ENCODE measurements around the gene DIPK1B.

- TF ChIP-seq, protein P1, sequence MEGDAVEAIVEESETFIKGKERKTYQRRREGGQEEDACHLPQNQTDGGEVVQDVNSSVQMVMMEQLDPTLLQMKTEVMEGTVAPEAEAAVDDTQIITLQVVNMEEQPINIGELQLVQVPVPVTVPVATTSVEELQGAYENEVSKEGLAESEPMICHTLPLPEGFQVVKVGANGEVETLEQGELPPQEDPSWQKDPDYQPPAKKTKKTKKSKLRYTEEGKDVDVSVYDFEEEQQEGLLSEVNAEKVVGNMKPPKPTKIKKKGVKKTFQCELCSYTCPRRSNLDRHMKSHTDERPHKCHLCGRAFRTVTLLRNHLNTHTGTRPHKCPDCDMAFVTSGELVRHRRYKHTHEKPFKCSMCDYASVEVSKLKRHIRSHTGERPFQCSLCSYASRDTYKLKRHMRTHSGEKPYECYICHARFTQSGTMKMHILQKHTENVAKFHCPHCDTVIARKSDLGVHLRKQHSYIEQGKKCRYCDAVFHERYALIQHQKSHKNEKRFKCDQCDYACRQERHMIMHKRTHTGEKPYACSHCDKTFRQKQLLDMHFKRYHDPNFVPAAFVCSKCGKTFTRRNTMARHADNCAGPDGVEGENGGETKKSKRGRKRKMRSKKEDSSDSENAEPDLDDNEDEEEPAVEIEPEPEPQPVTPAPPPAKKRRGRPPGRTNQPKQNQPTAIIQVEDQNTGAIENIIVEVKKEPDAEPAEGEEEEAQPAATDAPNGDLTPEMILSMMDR (IDR thresholded peaks at IDR 0.05; ENCODE audit: insufficient read depth, low read length) = no peak
- TF ChIP-seq, protein P2, sequence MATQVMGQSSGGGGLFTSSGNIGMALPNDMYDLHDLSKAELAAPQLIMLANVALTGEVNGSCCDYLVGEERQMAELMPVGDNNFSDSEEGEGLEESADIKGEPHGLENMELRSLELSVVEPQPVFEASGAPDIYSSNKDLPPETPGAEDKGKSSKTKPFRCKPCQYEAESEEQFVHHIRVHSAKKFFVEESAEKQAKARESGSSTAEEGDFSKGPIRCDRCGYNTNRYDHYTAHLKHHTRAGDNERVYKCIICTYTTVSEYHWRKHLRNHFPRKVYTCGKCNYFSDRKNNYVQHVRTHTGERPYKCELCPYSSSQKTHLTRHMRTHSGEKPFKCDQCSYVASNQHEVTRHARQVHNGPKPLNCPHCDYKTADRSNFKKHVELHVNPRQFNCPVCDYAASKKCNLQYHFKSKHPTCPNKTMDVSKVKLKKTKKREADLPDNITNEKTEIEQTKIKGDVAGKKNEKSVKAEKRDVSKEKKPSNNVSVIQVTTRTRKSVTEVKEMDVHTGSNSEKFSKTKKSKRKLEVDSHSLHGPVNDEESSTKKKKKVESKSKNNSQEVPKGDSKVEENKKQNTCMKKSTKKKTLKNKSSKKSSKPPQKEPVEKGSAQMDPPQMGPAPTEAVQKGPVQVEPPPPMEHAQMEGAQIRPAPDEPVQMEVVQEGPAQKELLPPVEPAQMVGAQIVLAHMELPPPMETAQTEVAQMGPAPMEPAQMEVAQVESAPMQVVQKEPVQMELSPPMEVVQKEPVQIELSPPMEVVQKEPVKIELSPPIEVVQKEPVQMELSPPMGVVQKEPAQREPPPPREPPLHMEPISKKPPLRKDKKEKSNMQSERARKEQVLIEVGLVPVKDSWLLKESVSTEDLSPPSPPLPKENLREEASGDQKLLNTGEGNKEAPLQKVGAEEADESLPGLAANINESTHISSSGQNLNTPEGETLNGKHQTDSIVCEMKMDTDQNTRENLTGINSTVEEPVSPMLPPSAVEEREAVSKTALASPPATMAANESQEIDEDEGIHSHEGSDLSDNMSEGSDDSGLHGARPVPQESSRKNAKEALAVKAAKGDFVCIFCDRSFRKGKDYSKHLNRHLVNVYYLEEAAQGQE (IDR thresholded peaks at IDR 0.05; ENCODE audit: insufficient replicate concordance, low read depth) = no peak
These were observed 29.1 kb upstream of the DIPK1B start for GRCh38 chr9:136683173-136683745.
